Measurements from ENCODE around the gene MEDAG. TPM values are rescaled to one million over a fixed set of nuclear protein-coding genes. Genes with fewer than 3 reads are reported as not detected.

The MEDAG gene
- polyA plus RNA-seq, 3 donors, result not detected

DNA sequence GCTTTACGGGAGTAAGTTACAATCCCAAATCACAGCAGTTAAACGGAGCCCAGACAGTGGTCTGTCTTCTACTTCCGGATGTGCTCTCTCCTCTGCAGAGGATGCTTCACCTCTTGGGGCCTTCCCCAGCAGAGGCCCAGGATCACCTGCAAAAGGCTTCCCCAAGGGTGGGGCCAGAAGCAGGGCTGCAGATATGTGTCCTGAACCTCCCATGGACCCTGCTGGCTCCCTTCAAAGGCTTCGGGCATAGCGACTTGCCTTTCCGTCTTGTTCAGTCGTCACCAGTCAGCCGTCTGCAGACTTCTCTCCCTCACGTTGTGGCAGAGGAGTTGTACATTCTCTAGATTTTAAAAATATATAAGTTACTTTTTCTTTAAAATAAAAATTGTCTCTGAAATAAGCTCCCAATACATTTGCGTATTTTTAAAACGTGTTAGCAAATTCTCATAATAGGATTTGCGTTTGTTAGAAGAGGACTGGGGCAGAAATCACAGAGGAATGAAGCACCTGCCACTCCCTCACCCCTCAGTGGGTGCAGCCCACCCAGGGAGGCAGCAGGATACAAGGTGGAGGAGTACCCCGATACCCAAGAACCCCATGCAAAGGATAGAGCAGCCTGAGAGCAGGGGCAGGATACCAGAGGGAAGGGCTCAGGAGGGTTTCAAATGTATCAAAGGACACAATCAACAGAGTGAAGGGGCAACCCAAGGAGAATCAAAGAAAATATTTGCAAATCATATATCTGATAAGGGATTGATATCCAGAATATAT is 22.9 kb upstream of the MEDAG start:
- H3K4me3 Mint-ChIP-seq, result no peak overlapping the region

DNA sequence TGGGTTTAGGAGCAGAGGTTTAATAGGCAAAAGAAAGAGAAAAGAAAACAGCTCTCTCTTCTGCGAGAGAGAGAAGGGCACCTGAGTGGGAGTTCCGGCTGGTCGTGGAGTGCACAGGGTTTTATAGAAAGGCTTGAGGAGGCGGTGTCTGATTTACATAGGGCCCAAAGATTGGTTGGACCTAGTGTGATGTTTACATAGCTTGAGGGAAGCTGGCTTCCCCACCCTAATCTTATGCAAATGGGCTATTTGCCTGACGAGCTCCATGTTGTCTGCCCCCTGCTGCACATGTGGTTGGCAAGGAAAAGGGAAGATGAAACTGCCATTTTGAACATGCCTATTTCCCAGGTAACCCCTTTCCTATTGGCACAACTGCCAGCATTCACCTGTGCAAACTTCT is 21.5 kb upstream of the MEDAG start:
- Histone ChIP-seq H3K36me3 (replicated peaks in 1 of 2; ENCODE audit: control insufficient read depth in 1 of 2, insufficient read depth in 2 of 2, low read length in 2 of 2) (no peaks in the 10 kb centered on the region), H3K4me1 (ENCODE audit: control insufficient read depth in 1 of 2, insufficient read depth in 2 of 2, low read length in 2 of 2) (no peaks in the 10 kb centered on the region), H3K4me2 (replicated peaks; ENCODE audit: extremely low read depth, low read length, poor library complexity, severe bottlenecking) (no peak overlapping the region), H3K9ac (ENCODE audit: insufficient read depth, low read length, poor library complexity, severe bottlenecking) (no peak overlapping the region), H3K4me3 (replicated peaks in 1 of 3; ENCODE audit: low read depth in 2 of 3, low read length in 3 of 3) (no peak overlapping the region), H3K9me3 (replicated peaks in 1 of 2; ENCODE audit: control insufficient read depth in 1 of 2, insufficient read depth in 1 of 2, low read length in 2 of 2) (peaks cover 4 to 8% of the 10 kb centered on the region in 2 donors), H3K27ac (ENCODE audit: low read depth in 1 of 2, low read length in 2 of 2) (no peak overlapping the region), H4K20me1 (ENCODE audit: insufficient read depth, low read length) (no peaks in the 10 kb centered on the region), H3K27me3 (ENCODE audit: control insufficient read depth in 2 of 2, insufficient read depth in 2 of 2, low read length in 2 of 2) (peaks cover 2 to 4% of the 10 kb centered on the region in 2 donors), H3K79me2 (ENCODE audit: insufficient read depth, low read length) (no peaks in the 10 kb centered on the region), H2AFZ (ENCODE audit: insufficient read depth, low read depth, low read length, poor library complexity, severe bottlenecking) (no peak overlapping the region)
- H3K27me3 Mint-ChIP-seq (ENCODE audit: low read depth in 3 of 3), result peaks cover 5 to 16% (median 12%) of the 10 kb centered on the region in 3 donors
- DNase-seq, result no peak
- TF ChIP-seq, protein P1, sequence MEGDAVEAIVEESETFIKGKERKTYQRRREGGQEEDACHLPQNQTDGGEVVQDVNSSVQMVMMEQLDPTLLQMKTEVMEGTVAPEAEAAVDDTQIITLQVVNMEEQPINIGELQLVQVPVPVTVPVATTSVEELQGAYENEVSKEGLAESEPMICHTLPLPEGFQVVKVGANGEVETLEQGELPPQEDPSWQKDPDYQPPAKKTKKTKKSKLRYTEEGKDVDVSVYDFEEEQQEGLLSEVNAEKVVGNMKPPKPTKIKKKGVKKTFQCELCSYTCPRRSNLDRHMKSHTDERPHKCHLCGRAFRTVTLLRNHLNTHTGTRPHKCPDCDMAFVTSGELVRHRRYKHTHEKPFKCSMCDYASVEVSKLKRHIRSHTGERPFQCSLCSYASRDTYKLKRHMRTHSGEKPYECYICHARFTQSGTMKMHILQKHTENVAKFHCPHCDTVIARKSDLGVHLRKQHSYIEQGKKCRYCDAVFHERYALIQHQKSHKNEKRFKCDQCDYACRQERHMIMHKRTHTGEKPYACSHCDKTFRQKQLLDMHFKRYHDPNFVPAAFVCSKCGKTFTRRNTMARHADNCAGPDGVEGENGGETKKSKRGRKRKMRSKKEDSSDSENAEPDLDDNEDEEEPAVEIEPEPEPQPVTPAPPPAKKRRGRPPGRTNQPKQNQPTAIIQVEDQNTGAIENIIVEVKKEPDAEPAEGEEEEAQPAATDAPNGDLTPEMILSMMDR (IDR thresholded peaks at IDR 0.05), result no peak
- H3K36me3 Mint-ChIP-seq, result no peaks in the 10 kb centered on the region
- peaks cover 0 to 21% (median 17%) of the 10 kb centered on the region in 7 donors for H3K9me3 Mint-ChIP-seq
- no peak overlapping the region for H3K27ac Mint-ChIP-seq
- H3K4me3 Mint-ChIP-seq, result no peak overlapping the region
- intact Hi-C loops (cut with micrococcal nuclease), result no loop called here
- WGBS (ENCODE audit: insufficient coverage), result 100% methylated on average over 1 of the region's 5 CpGs
- H3K4me1 Mint-ChIP-seq, result no peaks in the 10 kb centered on the region

More for the DNA sequence above, 22.9 kb upstream of the MEDAG start:
- no peak overlapping the region for H3K27ac Mint-ChIP-seq
- H3K27ac ChIP-seq (ENCODE audit: low read depth in 1 of 2, low read length in 2 of 2), result no peak overlapping the region
- no peaks in the 10 kb centered on the region for H3K36me3 Mint-ChIP-seq
- H3K9ac ChIP-seq (ENCODE audit: insufficient read depth, low read length, poor library complexity, severe bottlenecking), result no peak overlapping the region
- peaks cover 0 to 18% (median 10%) of the 10 kb centered on the region in 7 donors for H3K9me3 Mint-ChIP-seq
- peaks cover 4% of the 10 kb centered on the region in 2 donors for H3K27me3 ChIP-seq (ENCODE audit: control insufficient read depth in 2 of 2, insufficient read depth in 2 of 2, low read length in 2 of 2)
- H3K9me3 ChIP-seq (replicated peaks in 1 of 2; ENCODE audit: control insufficient read depth in 1 of 2, insufficient read depth in 1 of 2, low read length in 2 of 2), result peaks cover 4 to 8% of the 10 kb centered on the region in 2 donors
- H4K20me1 ChIP-seq (ENCODE audit: insufficient read depth, low read length), result no peaks in the 10 kb centered on the region
- no peak overlapping the region for H2AFZ ChIP-seq (ENCODE audit: insufficient read depth, low read depth, low read length, poor library complexity, severe bottlenecking)
- DNase-seq, result no peak
- H3K4me1 Mint-ChIP-seq, result no peaks in the 10 kb centered on the region
- no peaks in the 10 kb centered on the region for H3K79me2 ChIP-seq (ENCODE audit: insufficient read depth, low read length)
- TF ChIP-seq, protein P1 (IDR thresholded peaks at IDR 0.05), result no peak
- peaks cover 5 to 18% (median 16%) of the 10 kb centered on the region in 3 donors for H3K27me3 Mint-ChIP-seq (ENCODE audit: low read depth in 3 of 3)
- no peak overlapping the region for H3K4me3 ChIP-seq (replicated peaks in 1 of 3; ENCODE audit: low read depth in 2 of 3, low read length in 3 of 3)
- WGBS (ENCODE audit: insufficient coverage), result 100% methylated on average over 6 of the region's 13 CpGs
- H3K4me1 ChIP-seq (ENCODE audit: control insufficient read depth in 1 of 2, insufficient read depth in 2 of 2, low read length in 2 of 2), result no peaks in the 10 kb centered on the region
- no peaks in the 10 kb centered on the region for H3K36me3 ChIP-seq (replicated peaks in 1 of 2; ENCODE audit: control insufficient read depth in 1 of 2, insufficient read depth in 2 of 2, low read length in 2 of 2)
- no peak overlapping the region for H3K4me2 ChIP-seq (replicated peaks; ENCODE audit: extremely low read depth, low read length, poor library complexity, severe bottlenecking)
- intact Hi-C loops (cut with micrococcal nuclease), result no loop called here
